ENCODE measurements around the gene PTPN3.

- TF ChIP-seq CTCF (IDR thresholded peaks at IDR 0.05 in 2 of 3, conservative IDR thresholded peaks at IDR 0.05 in 1 of 3; ENCODE audit: borderline replicate concordance in 1 of 3, insufficient read depth in 1 of 3, low read depth in 2 of 3, low read length in 2 of 3) (no peak), SIN3A (IDR thresholded peaks at IDR 0.05; ENCODE audit: low read depth) (no peak)
These were observed 94.3 kb downstream of the PTPN3 start for GRCh38 chr9:109403766-109404320.

Measured in HCT116 (cell line).